WTC11 (cell line): ENCODE data around the gene ASGR1. TPM values are rescaled to one million over a fixed set of nuclear protein-coding genes. Genes with fewer than 3 reads are reported as not detected.
"Not testable (repeated sequence)": the region's sequence is repeated elsewhere in the genome, so short reads cannot be mapped to it uniquely, and the experiment has no call there.

Experiments
- ATAC-seq: fragments of 200-7000 bp; cut with Tn5 transposase; 2 replicates; pipeline ENCODE4 v1.10.0; 2021; ENCODE audit warnings: mild to moderate bottlenecking, moderate library complexity
- CTCF ChIA-PET: fragments of 300-600 bp; sonication (Branson Sonifier 250); formaldehyde crosslinking; loops from one replicate; lab custom pipeline; 2021; ENCODE audit warnings: antibody characterized with exemption; lab: Charles Lee
- POLR2A ChIA-PET: fragments of 350-600 bp; sonication (Branson Sonifier 250); formaldehyde crosslinking; loops from one replicate; lab custom pipeline; 2021; ENCODE audit warnings: antibody characterized with exemption; lab: Charles Lee
- DNase-seq: peaks from one replicate; pipeline ENCODE4 v3.0.0; 2021; ENCODE audit warnings: low spot score
- H3K27ac Mint-ChIP-seq: 2 replicates; pipeline ENCODE4 v1.8.0; 2021; ENCODE audit warnings: mixed read lengths
- H3K27me3 Mint-ChIP-seq: 2 replicates; pipeline ENCODE4 v1.8.0; 2021; ENCODE audit warnings: low read depth, mild to moderate bottlenecking, moderate library complexity, mixed read lengths
- H3K36me3 Mint-ChIP-seq: 2 replicates; pipeline ENCODE4 v1.8.0; 2021; ENCODE audit warnings: mixed read lengths
- H3K4me1 Mint-ChIP-seq: 2 replicates; pipeline ENCODE4 v1.8.0; 2022; ENCODE audit warnings: mixed read lengths
- H3K4me3 Mint-ChIP-seq: 2 replicates; pipeline ENCODE4 v1.8.0; 2021; ENCODE audit warnings: mild to moderate bottlenecking, moderate library complexity, mixed read lengths
- H3K9me3 Mint-ChIP-seq: 2 replicates; pipeline ENCODE4 v1.8.0; 2021; ENCODE audit warnings: mixed read lengths
- FOXK1 ChIP-seq: sonication (generic); formaldehyde crosslinking; IDR thresholded peaks from 2 replicates; pipeline ENCODE4 v1.8.0; 2022; ENCODE audit warnings: mild to moderate bottlenecking, moderate library complexity, missing genetic modification reagents
- FOXP1 ChIP-seq: sonication (generic); formaldehyde crosslinking; IDR thresholded peaks from 2 replicates; pipeline ENCODE4 v1.8.0; 2022; ENCODE audit warnings: missing genetic modification reagents, mild to moderate bottlenecking, moderate library complexity, borderline replicate concordance
- GRHL2 ChIP-seq: fragments of 250-450 bp; sonication (Bioruptor Pico); IDR thresholded peaks from 2 replicates; pipeline ENCODE4 v1.8.0; 2022; ENCODE audit warnings: mild to moderate bottlenecking, moderate library complexity; ENCODE audit not compliant: insufficient replicate concordance, severe bottlenecking
- GTF2I ChIP-seq: fragments of 250-450 bp; sonication (Bioruptor Pico); conservative IDR thresholded peaks from 2 replicates; pipeline ENCODE4 v1.4.0; 2021; ENCODE audit warnings: mild to moderate bottlenecking
- HMGA2 ChIP-seq: fragments of 250-450 bp; sonication (Bioruptor Pico); IDR thresholded peaks from 2 replicates; pipeline ENCODE4 v1.4.0; 2021; ENCODE audit warnings: mild to moderate bottlenecking, moderate library complexity
- NFYB ChIP-seq: sonication (generic); formaldehyde crosslinking; conservative IDR thresholded peaks from 2 replicates; pipeline ENCODE4 v1.8.0; 2022; ENCODE audit warnings: low read depth, missing genetic modification reagents
- PREB ChIP-seq: sonication (generic); formaldehyde crosslinking; IDR thresholded peaks from 2 replicates; pipeline ENCODE4 v1.8.1; 2022; ENCODE audit warnings: mild to moderate bottlenecking, missing genetic modification reagents, moderate library complexity, borderline replicate concordance
- PRRX2 ChIP-seq: fragments of 250-450 bp; sonication (Bioruptor Pico); IDR thresholded peaks from 2 replicates; pipeline ENCODE4 v1.8.0; 2021; ENCODE audit warnings: mild to moderate bottlenecking
- SMAD3 ChIP-seq: sonication (generic); formaldehyde crosslinking; IDR thresholded peaks from 2 replicates; pipeline ENCODE4 v1.8.0; 2022; ENCODE audit warnings: missing genetic modification reagents, mild to moderate bottlenecking, borderline replicate concordance
- USF2 ChIP-seq: sonication (generic); formaldehyde crosslinking; IDR thresholded peaks from 2 replicates; pipeline ENCODE4 v1.8.1; 2023; ENCODE audit warnings: mild to moderate bottlenecking, missing genetic modification reagents, moderate library complexity
- ZNF121 ChIP-seq: sonication (generic); formaldehyde crosslinking; IDR thresholded peaks from 2 replicates; pipeline ENCODE4 v1.8.0; 2023; ENCODE audit warnings: missing genetic modification reagents
- ZNF232 ChIP-seq: sonication (generic); formaldehyde crosslinking; IDR thresholded peaks from 2 replicates; pipeline ENCODE4 v1.8.0; 2022; ENCODE audit warnings: mild to moderate bottlenecking, missing genetic modification reagents
- ZNF425 ChIP-seq: fragments of 250-450 bp; sonication (Bioruptor Pico); conservative IDR thresholded peaks from 2 replicates; pipeline ENCODE4 v1.9.0; 2021; ENCODE audit warnings: mild to moderate bottlenecking
- total RNA-seq: library from RNA; stranded (reverse); gene quantifications from 3 replicates; pipeline ENCODE4 v1.2.3, GENCODE V29; 2021

ASGR1 gene
- total RNA-seq, 1 experiment from 2014 or later, result 13.3 TPM

- TF ChIP-seq ZNF232 (CRISPR knock-in tag), result no peak
- no peak for TF ChIP-seq ZNF425 (CRISPR knock-in tag)
Observed at GRCh38 chr17:7184647-7185046, 5.5 kb upstream of the ASGR1 start (continued).

- DNase-seq (no peak), ATAC-seq (no peak)
- Mint-ChIP-seq H3K27ac (no peak overlapping the region; the same call in 1 of the 2 replicates), H3K4me3 (no peak overlapping the region), H3K9me3 (no peaks in the 10 kb centered on the region), H3K4me1 (peaks cover 6% of the 10 kb centered on the region), H3K36me3 (no peaks in the 10 kb centered on the region), H3K27me3 (no peaks in the 10 kb centered on the region; the same call in 1 of the 2 replicates)
- no peak for TF ChIP-seq GRHL2 (CRISPR knock-in tag)
- TF ChIP-seq FOXK1 (CRISPR knock-in tag), result no peak
- no peak for TF ChIP-seq PRRX2 (CRISPR knock-in tag)
- no peak for TF ChIP-seq FOXP1 (CRISPR knock-in tag)
- TF ChIP-seq GTF2I (CRISPR knock-in tag), result no peak
- TF ChIP-seq USF2 (CRISPR knock-in tag), result no peak
- no peak for TF ChIP-seq PREB (CRISPR knock-in tag)
- ChIA-PET POLR2A (interaction anchor here (0.7 kb wide), 1 partner anchor 19 kb away, joined by 3 read pairs; no protein-coding TSS in a partner anchor), CTCF (interaction anchor here (1.3 to 1.5 kb wide), 2 partner anchors 30 to 138 kb away, joined by 5 to 7 read pairs; no protein-coding TSS in a partner anchor)
Observed at GRCh38 chr17:7184091-7184488, 4.9 kb upstream of the ASGR1 start.

- H3K36me3 Mint-ChIP-seq, result no peaks in the 10 kb centered on the region
- ATAC-seq, result no peak
- no peak for TF ChIP-seq NFYB (CRISPR knock-in tag)
- no peak for TF ChIP-seq SMAD3 (CRISPR knock-in tag)
- peak; percentile 70; the same call in 1 of the 2 replicates for TF ChIP-seq HMGA2 (CRISPR knock-in tag)
- TF ChIP-seq, all 79 proteins: peak for 1
- no peak overlapping the region for H3K4me3 Mint-ChIP-seq
- no peaks in the 10 kb centered on the region for H3K9me3 Mint-ChIP-seq
- ChIA-PET POLR2A (interaction anchor here (0.7 kb wide), 1 partner anchor 19 kb away, joined by 3 read pairs; no protein-coding TSS in a partner anchor), CTCF (interaction anchor here (0.7 to 2.1 kb wide), 5 partner anchors 10 to 273 kb away, joined by 3 to 7 read pairs (median 5); no protein-coding TSS in a partner anchor)
- DNase-seq, result no peak
- no peaks in the 10 kb centered on the region; the same call in 1 of the 2 replicates for H3K27me3 Mint-ChIP-seq
- no peak overlapping the region; the same call in 1 of the 2 replicates for H3K27ac Mint-ChIP-seq
- H3K4me1 Mint-ChIP-seq, result peaks cover 6% of the 10 kb centered on the region
Observed at GRCh38 chr17:7183433-7184090, 4.4 kb upstream of the ASGR1 start.

GRCh38 chr17:7182101-7182500 is 2.9 kb upstream of the ASGR1 start:
- H3K27me3 Mint-ChIP-seq, POLR2A ChIA-PET, H3K36me3 Mint-ChIP-seq, H3K9me3 Mint-ChIP-seq, H3K4me3 Mint-ChIP-seq, H3K27ac Mint-ChIP-seq, DNase-seq, ATAC-seq: not testable (repeated sequence)
- CTCF ChIA-PET, result interaction anchor here (1.2 to 2.1 kb wide), 3 partner anchors 11 to 136 kb away, joined by 3 to 5 read pairs (median 3); no protein-coding TSS in a partner anchor
- H3K4me1 Mint-ChIP-seq, result peaks cover 12% of the 10 kb centered on the region
- peak; percentile 90 for TF ChIP-seq ZNF121
- TF ChIP-seq, all 79 proteins: peak for 1; not testable (repeated sequence) for 78
